Mesothelial cell of epicardium (in vitro differentiated cells): ENCODE measurements around the gene SRP54. TPM values are rescaled to one million over a fixed set of nuclear protein-coding genes. Genes with fewer than 3 reads are reported as not detected.

Source experiments
- DNase-seq, 2 experiments: peaks; one replicate each; pipeline ENCODE4 v3.0.0; 2021; ENCODE audit warnings: low spot score in 2 of 2; ENCODE audit not compliant: unreplicated experiment in 2 of 2
- H3K27ac Mint-ChIP-seq: 2 replicates; pipeline ENCODE4 v1.8.0; 2021; ENCODE audit warnings: mixed read lengths
- H3K27me3 Mint-ChIP-seq: 2 replicates; pipeline ENCODE4 v1.8.0; 2021; ENCODE audit warnings: low read depth, mixed read lengths
- H3K36me3 Mint-ChIP-seq: 2 replicates; pipeline ENCODE4 v1.8.0; 2021; ENCODE audit warnings: mixed read lengths
- H3K4me1 Mint-ChIP-seq: 2 replicates; pipeline ENCODE4 v1.8.0; 2021; ENCODE audit warnings: mixed read lengths
- H3K4me3 Mint-ChIP-seq: 2 replicates; pipeline ENCODE4 v1.8.0; 2021; ENCODE audit warnings: mild to moderate bottlenecking, moderate library complexity, mixed read lengths
- H3K9me3 Mint-ChIP-seq: 2 replicates; pipeline ENCODE4 v1.8.0; 2021; ENCODE audit warnings: mixed read lengths
- CTCF ChIP-seq: fragments of 200-600 bp; sonication (generic); IDR thresholded peaks from one replicate; pipeline ENCODE4 v1.5.0; 2021; ENCODE audit warnings: antibody characterized with exemption; ENCODE audit not compliant: unreplicated experiment
- total RNA-seq: library from RNA; stranded (reverse); gene quantifications from 3 replicates; pipeline ENCODE4 v1.2.1, GENCODE V29; 2021

SRP54 gene
- total RNA-seq, 1 donor from 2014 or later: 61.2 TPM

- Mint-ChIP-seq H3K4me1 (no peaks in the 10 kb centered on the region), H3K27me3 (no peaks in the 10 kb centered on the region), H3K36me3 (peaks cover 7% of the 10 kb centered on the region), H3K27ac (no peak overlapping the region), H3K9me3 (no peaks in the 10 kb centered on the region), H3K4me3 (no peak overlapping the region)
- DNase-seq: no peak
- no peak for TF ChIP-seq CTCF
Observed at GRCh38 chr14:34997762-34998161, 15.0 kb downstream of the SRP54 start.

GRCh38 chr14:34999500-34999899 lies 16.7 kb downstream of the SRP54 start:
- Mint-ChIP-seq H3K4me3 (no peak overlapping the region), H3K36me3 (peaks cover 7% of the 10 kb centered on the region), H3K27ac (no peak overlapping the region), H3K4me1 (no peaks in the 10 kb centered on the region), H3K9me3 (no peaks in the 10 kb centered on the region), H3K27me3 (no peaks in the 10 kb centered on the region)
- TF ChIP-seq CTCF: no peak
- DNase-seq: no peak

GRCh38 chr14:35001621-35002020 lies 18.8 kb downstream of the SRP54 start:
- no peaks in the 10 kb centered on the region for H3K4me1 Mint-ChIP-seq
- TF ChIP-seq CTCF: no peak
- H3K27me3 Mint-ChIP-seq: no peaks in the 10 kb centered on the region
- peaks cover 17% of the 10 kb centered on the region for H3K36me3 Mint-ChIP-seq
- no peak overlapping the region for H3K4me3 Mint-ChIP-seq
- no peak overlapping the region for H3K27ac Mint-ChIP-seq
- H3K9me3 Mint-ChIP-seq: no peaks in the 10 kb centered on the region
- no peak for DNase-seq

- Mint-ChIP-seq H3K9me3 (no peaks in the 10 kb centered on the region), H3K4me1 (no peaks in the 10 kb centered on the region), H3K27ac (no peak overlapping the region), H3K36me3 (peaks cover 20% of the 10 kb centered on the region), H3K27me3 (no peaks in the 10 kb centered on the region), H3K4me3 (no peak overlapping the region)
- DNase-seq: no peak
- TF ChIP-seq CTCF: no peak
Observed at GRCh38 chr14:35004839-35005238, 22.0 kb downstream of the SRP54 start.

- no peak overlapping the region for H3K4me3 Mint-ChIP-seq
- no peak for TF ChIP-seq CTCF
- H3K27ac Mint-ChIP-seq: no peak overlapping the region
- H3K27me3 Mint-ChIP-seq: no peaks in the 10 kb centered on the region
- no peak for DNase-seq
- H3K9me3 Mint-ChIP-seq: no peaks in the 10 kb centered on the region
- peaks cover 4% of the 10 kb centered on the region for H3K4me1 Mint-ChIP-seq
- peaks cover 47% of the 10 kb centered on the region for H3K36me3 Mint-ChIP-seq
Observed at GRCh38 chr14:35016568-35016967, 33.8 kb downstream of the SRP54 start.

- H3K27ac Mint-ChIP-seq: peak overlapping the region; percentile 65
- H3K27me3 Mint-ChIP-seq: no peaks in the 10 kb centered on the region
- DNase-seq: no peak
- H3K36me3 Mint-ChIP-seq: peaks cover 49% of the 10 kb centered on the region
- no peak overlapping the region for H3K4me3 Mint-ChIP-seq
- no peak for TF ChIP-seq CTCF
- peaks cover 4% of the 10 kb centered on the region for H3K4me1 Mint-ChIP-seq
- H3K9me3 Mint-ChIP-seq: no peaks in the 10 kb centered on the region
Observed at GRCh38 chr14:35020713-35021112, 37.9 kb downstream of the SRP54 start.
